HG03457 (cell line): Measurements from ENCODE around the gene BOC.
"Not testable (repeated sequence)": the region's sequence is repeated elsewhere in the genome, so short reads cannot be mapped to it uniquely, and the experiment has no call there.

ENCODE experiments used
- ATAC-seq: cut with Tn5 transposase; IDR thresholded peaks from one replicate; pipeline ENCODE4 v1.9.1; 2021; ENCODE audit warnings: moderate number of reproducible peaks; ENCODE audit not compliant: unreplicated experiment

BOC gene, protein sequence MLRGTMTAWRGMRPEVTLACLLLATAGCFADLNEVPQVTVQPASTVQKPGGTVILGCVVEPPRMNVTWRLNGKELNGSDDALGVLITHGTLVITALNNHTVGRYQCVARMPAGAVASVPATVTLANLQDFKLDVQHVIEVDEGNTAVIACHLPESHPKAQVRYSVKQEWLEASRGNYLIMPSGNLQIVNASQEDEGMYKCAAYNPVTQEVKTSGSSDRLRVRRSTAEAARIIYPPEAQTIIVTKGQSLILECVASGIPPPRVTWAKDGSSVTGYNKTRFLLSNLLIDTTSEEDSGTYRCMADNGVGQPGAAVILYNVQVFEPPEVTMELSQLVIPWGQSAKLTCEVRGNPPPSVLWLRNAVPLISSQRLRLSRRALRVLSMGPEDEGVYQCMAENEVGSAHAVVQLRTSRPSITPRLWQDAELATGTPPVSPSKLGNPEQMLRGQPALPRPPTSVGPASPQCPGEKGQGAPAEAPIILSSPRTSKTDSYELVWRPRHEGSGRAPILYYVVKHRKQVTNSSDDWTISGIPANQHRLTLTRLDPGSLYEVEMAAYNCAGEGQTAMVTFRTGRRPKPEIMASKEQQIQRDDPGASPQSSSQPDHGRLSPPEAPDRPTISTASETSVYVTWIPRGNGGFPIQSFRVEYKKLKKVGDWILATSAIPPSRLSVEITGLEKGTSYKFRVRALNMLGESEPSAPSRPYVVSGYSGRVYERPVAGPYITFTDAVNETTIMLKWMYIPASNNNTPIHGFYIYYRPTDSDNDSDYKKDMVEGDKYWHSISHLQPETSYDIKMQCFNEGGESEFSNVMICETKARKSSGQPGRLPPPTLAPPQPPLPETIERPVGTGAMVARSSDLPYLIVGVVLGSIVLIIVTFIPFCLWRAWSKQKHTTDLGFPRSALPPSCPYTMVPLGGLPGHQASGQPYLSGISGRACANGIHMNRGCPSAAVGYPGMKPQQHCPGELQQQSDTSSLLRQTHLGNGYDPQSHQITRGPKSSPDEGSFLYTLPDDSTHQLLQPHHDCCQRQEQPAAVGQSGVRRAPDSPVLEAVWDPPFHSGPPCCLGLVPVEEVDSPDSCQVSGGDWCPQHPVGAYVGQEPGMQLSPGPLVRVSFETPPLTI

DNA sequence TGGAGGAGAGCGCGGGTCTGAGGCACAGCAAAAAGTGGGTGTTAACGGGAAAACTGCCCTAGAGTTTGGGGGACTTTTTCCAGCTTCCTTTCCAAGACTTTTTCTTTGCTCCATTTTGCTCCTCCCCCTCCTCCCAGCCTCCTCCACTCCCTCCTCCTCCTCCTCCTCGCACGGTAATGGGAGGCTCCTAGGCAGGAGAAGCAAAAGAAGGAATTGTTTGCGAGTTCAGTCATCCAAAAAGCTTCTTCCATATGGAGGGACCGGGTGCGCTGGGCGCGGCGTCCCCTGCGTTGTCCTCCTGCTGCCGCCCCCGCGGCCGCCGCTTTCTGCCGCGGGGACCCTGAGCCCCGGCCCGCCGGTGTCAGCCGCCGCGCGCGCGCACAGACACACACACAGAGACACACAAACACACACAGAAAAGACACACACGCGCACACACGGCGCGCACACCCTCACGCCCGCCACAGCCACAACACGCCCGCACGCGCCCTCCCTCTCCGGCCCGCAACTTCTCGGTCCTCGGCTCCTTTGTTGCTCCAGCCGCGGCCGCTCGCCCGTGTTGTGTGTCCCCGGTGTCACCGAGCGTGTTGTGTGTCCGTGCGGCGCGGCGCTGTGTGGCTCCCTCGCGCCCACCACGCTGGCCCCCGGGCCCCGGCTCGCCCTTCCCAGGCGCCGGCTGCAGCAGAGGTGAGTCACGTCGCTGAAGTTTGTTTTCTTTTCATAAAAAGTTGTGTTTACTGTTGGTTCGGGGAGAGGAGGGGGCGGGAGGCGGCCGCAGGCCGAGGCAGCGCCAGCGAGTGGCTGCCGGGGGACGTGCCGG is at the start of gene BOC:
BOC (plus strand) TSS at position 228 of the 820 bp plus-strand sequence. CDS start 38,246 bp downstream, outside the sequence.
- no peak for ATAC-seq

GRCh38 chr3:113161661-113162060 is 49.7 kb upstream of the BOC start:
- no peak for ATAC-seq

DNA sequence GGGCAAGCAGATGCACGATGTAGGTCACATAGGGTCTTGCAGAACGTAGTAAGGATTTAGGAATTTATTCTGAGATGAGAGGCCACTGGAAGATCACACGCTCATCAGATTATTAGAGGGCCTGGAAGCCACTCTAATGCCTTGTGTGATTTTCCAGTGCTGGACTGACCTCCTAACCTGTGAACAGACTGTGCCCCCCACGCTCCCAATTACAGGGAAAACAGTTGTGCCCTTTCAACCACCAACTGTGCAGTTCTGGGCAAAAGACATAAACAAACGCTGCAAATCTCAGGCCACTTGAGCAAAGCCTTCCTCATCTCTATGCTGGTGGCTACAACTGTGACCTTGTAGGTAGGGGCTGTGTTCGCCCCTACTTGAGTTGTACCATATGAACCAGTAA is 48.2 kb upstream of the BOC start:
- ATAC-seq, result no peak

DNA sequence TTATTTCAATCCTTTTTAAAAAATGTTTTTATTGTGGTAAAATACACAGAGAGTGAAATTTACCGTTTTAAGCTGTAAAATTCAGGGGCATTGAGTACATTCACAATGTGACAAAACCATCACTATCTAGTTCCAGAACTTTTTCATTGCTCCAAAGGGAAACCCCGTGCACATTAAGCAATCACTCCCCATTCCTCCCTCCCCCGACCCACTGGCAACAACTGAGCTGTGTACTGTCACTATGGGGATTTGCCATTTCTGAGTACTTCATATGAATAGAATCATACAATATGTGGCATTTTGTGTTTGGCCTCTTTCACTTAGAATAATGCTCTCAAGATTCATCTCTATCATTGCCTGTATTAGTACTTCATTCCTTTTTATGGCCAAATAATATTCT is 45.5 kb upstream of the BOC start:
- no peak for ATAC-seq

DNA sequence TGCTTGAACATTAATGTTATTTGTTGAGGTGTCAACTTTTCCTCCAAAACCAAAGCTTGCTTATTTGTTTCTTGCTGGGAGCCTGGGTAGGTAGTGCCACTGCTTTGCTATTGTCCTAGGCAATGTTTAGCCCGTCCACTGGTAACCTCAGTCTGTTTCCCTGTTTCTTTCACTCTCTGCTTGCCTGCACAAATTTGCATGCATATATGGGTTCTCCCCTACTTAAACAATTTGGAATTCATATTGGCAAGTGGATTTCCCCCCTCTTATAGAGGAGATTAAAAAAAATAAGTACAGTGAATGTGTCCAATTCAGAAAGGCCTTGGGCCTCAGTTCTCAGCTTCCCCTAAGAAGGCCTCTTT is 45.0 kb upstream of the BOC start:
- no peak for ATAC-seq

- ATAC-seq, result no peak
Observed at GRCh38 chr3:113166719-113167492, 44.5 kb upstream of the BOC start.

DNA sequence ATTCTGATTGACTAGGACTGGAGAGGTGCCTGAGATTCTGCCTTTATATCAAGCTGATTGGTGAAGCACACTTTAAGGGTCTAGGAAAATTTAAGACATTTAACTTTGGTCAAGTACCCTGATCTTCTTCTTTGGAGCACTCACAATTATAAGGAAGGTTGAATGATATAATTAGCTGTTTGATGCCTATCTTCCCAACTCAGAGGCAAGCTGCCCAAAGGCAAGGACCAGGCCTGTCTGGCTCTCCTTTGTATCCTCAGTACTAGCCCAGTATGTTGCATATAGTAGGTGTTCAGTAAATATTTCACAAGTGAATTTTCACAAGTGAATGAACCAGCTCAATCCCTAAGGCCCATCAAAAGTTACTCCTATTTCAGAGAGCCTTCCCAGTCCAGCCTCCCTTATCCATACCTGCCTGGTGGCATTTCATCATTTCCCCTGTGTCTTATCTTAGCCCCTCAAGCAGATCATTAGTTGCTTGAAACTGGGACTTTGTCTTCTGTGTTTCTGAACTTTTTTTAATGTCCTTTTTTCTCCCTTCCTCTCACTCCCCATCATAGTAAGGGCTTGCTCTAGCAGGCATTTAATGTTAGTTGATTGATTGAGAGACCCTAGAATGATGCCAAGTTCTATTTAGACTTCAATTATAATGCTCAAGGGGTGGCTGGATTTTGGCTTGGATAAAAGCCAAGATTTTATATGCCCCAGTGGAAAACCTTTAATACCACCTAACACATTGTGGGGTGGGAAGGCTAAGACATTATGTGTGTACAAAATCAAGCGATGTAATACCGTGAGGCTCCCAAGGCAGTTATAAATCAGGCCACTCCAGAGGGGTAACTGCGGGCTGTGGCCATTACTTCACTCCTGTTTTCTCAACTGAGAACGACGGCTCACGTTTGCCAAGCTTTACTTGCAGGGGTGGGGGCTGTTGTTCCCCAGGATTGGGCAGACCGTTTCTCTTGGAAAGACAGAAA is 43.2 kb upstream of the BOC start:
- ATAC-seq, result no peak

DNA sequence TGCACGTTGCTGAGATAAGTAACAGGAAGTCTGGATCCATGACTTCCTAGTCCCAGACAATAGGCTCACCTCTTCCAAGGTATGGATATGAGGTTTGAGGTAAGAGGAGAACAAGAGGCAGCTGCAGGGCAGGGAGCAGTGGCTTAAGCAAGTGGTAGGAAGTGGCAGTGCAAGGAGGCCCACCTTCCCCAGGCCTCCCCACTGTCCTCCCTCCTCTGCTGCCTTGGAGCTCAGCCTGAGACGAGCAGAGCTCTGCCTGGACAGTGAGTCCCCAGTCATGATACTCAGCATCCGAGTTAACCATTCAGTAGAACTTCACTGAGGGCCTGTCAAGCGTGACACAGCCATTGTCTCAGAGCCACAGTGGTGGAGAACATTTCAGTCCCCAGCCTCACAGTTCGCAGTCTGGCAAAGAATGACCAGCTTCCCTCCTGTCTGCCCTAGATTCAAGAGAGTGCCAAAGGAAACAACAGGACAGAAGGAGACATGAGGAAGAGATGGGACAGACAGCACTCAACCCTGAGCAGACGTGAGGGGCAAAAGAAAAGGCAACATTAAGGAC is 41.4 kb upstream of the BOC start:
- ATAC-seq, result no peak

GRCh38 chr3:113170771-113171170 is 40.6 kb upstream of the BOC start:
- no peak for ATAC-seq

- not testable (repeated sequence) for ATAC-seq
Observed at GRCh38 chr3:113171675-113172300, 39.6 kb upstream of the BOC start.

- no peak for ATAC-seq
Observed at GRCh38 chr3:113173102-113173501, 38.3 kb upstream of the BOC start.

GRCh38 chr3:113174304-113174703 is 37.1 kb upstream of the BOC start:
- ATAC-seq, result no peak

DNA sequence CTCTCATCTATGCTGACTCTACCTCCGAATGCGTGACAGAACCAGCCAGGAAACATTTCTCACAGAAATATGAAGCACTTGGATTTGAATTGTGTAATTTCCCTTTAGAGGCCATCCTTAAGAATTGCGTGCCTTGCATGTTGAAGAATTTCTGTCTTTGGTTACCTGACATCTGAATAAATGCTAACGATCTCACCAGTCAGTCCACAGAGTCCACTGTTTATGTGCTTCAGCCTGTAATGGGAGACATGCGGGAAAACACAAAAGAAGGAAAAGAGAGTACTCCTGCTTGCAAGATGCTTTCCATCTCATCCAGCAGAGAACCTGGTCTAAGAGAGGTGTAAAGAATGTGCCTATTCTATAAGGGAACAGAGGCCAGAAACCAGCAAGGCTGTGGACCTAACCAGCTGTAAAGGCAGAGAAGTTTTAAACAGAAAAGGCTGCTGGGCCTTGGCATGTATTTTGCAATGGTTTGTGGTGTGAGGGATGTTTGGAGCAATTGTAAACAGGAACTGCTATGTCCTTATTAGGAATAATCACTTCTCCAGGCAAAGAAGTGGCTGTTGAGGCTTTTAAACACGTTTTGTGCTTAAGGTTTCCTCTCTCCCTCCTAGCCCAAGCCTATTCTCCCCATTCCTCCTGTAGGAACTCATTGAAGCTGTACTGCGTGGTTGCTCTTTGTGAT is 36.4 kb upstream of the BOC start:
- ATAC-seq, result no peak

- ATAC-seq, result no peak
Observed at GRCh38 chr3:113177526-113177925, 33.8 kb upstream of the BOC start.

DNA sequence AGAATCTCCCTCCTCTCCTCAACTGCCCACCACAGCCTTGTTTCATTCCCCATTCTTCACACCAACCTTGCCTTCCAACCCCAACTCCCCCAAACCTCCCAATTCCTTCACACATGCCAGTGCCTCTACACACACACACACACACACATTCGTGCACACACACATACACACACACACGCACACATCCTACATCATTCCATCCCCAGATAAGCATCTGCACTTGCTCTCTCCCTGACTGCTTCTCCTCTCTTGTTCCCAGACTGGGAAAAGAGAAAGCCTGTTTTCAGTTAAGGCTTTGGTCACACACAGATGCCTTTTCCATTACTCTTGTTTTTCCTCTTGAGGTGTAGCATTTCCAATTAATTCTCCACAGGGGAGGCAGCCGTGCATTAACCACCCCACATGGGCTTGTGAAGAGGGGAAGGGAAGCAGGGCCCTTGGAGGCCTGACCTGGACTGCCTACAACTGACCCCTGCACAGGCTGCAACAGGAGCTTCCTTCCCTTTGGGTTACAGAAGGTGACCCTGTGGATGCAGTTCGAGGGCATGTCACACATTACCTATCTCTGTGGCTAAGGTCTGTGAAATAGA is 32.0 kb upstream of the BOC start:
- ATAC-seq, result no peak

GRCh38 chr3:113183748-113184661 is 27.4 kb upstream of the BOC start:
- no peak for ATAC-seq
